Esophagus squamous epithelium (tissue), 4 donors: ENCODE results near the gene RRAGD.

Experiments used
- CTCF ChIP-seq, 6 experiments: fragments of 450-650 bp in 4 of 6; fragments of 200-600 bp in 2 of 6; sonication (generic) in 2 of 6; IDR thresholded peaks; one replicate each; pipeline ENCODE4 v1.5.1; 2016 to 2019; ENCODE audit warnings: antibody characterized with exemption in 6 of 6, mild to moderate bottlenecking in 4 of 6, moderate library complexity in 4 of 6
- POLR2A ChIP-seq, 4 donors: fragments of 450-650 bp; IDR thresholded peaks; one replicate each; pipeline ENCODE4 v1.6.1; 2017; ENCODE audit warnings: antibody characterized with exemption in 4 of 4, mild to moderate bottlenecking in 4 of 4, moderate library complexity in 3 of 4

DNA sequence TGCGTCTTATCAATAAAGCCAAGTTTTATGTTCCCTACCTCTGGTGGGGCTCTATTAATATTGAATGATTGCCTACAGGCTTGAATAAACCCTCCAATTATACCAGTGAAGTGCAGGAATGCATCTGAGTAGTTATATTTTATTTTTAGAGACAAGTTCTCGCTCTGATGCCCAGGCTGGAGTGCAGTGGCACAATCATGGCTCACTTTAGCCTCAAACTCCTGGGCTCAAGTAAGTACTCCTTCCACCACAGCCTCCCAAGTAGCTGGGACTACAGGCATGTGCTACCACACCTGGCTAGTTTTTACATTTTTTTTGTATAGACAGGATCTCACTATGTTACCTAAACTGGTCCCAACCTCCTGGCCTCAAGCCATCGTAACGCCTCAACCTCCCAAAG, 33.4 kb downstream of the RRAGD start:
- TF ChIP-seq CTCF (IDR thresholded peaks at IDR 0.05) = no peak
- TF ChIP-seq POLR2A (IDR thresholded peaks at IDR 0.05) = no peak
